MM.1S (cell line): ENCODE data around the gene RERE.

Experiments
- DNase-seq: peaks from one replicate; pipeline ENCODE4 v3.0.0-alpha.2; 2015
- H2AFZ ChIP-seq: fragments of 300-600 bp; sonication (generic); 2 replicates; pipeline ENCODE4 v1.6.0; 2016; ENCODE audit warnings: antibody characterized with exemption, low read length
- H3F3A ChIP-seq: fragments of 300-600 bp; sonication (generic); 2 replicates; pipeline ENCODE4 v1.6.1; 2016; ENCODE audit warnings: mild to moderate bottlenecking, antibody characterized with exemption, low read length, moderate library complexity, mixed read lengths; ENCODE audit not compliant: insufficient read depth
- H3K27ac ChIP-seq: fragments of 300-600 bp; sonication (generic); 2 replicates; pipeline ENCODE4 v1.5.1; 2016; ENCODE audit warnings: mild to moderate bottlenecking, low read length
- H3K27me3 ChIP-seq: fragments of 300-600 bp; sonication (generic); replicated peaks from 2 replicates; pipeline ENCODE4 v1.6.0; 2016; ENCODE audit warnings: low read length; ENCODE audit not compliant: insufficient read depth
- H3K36me3 ChIP-seq: fragments of 300-600 bp; sonication (generic); replicated peaks from 2 replicates; pipeline ENCODE4 v1.6.1; 2016; ENCODE audit warnings: mild to moderate bottlenecking, low read length, mixed read lengths; ENCODE audit not compliant: insufficient read depth
- H3K4me1 ChIP-seq: fragments of 300-600 bp; sonication (generic); 2 replicates; pipeline ENCODE4 v1.6.1; 2016; ENCODE audit warnings: low read length, mixed read lengths
- H3K4me2 ChIP-seq: fragments of 300-600 bp; sonication (generic); 2 replicates; pipeline ENCODE4 v1.6.0; 2016; ENCODE audit warnings: low read depth, low read length
- H3K4me3 ChIP-seq: fragments of 300-600 bp; sonication (generic); 2 replicates; pipeline ENCODE4 v1.5.1; 2016; ENCODE audit warnings: low read length, mixed read lengths
- H3K79me2 ChIP-seq: fragments of 300-600 bp; sonication (generic); 2 replicates; pipeline ENCODE4 v1.6.1; 2016; ENCODE audit warnings: mixed run types, low read length, mixed read lengths
- H3K9ac ChIP-seq: fragments of 300-600 bp; sonication (generic); 2 replicates; pipeline ENCODE4 v1.6.1; 2016; ENCODE audit warnings: low read length, mixed read lengths
- H3K9me2 ChIP-seq: fragments of 300-600 bp; sonication (generic); replicated peaks from 2 replicates; pipeline ENCODE4 v1.6.1; 2016; ENCODE audit warnings: mild to moderate bottlenecking, low read length, mixed read lengths; ENCODE audit not compliant: insufficient read depth
- H3K9me3 ChIP-seq: fragments of 300-600 bp; sonication (generic); replicated peaks from 2 replicates; pipeline ENCODE4 v1.6.1; 2016; ENCODE audit warnings: mild to moderate bottlenecking, low read length, mixed read lengths; ENCODE audit not compliant: insufficient read depth
- H4K20me1 ChIP-seq: fragments of 300-600 bp; sonication (generic); 2 replicates; pipeline ENCODE4 v1.6.1; 2016; ENCODE audit warnings: mild to moderate bottlenecking, low read length, moderate library complexity, mixed read lengths; ENCODE audit not compliant: insufficient read depth
- CTCF ChIP-seq: fragments of 300-600 bp; sonication (generic); IDR thresholded peaks from 2 replicates; pipeline ENCODE4 v1.5.1; 2016; ENCODE audit warnings: antibody characterized with exemption, low read length, mixed read lengths
- EZH2 ChIP-seq: fragments of 300-600 bp; sonication (generic); optimal IDR thresholded peaks from 2 replicates; pipeline ENCODE3; 2017; ENCODE audit warnings: low read depth, mild to moderate bottlenecking, antibody characterized with exemption, low read length, mixed read lengths
- EZH2phosphoT487 ChIP-seq: fragments of 300-600 bp; sonication (generic); IDR thresholded peaks from 2 replicates; pipeline ENCODE4 v1.6.1; 2018; ENCODE audit warnings: antibody characterized with exemption, low read length

The RERE gene

GRCh38 chr1:8536515-8536914 is 280.9 kb downstream of the RERE start:
- Histone ChIP-seq H3F3A (no peaks in the 10 kb centered on the region), H3K9ac (no peak overlapping the region), H3K79me2 (no peaks in the 10 kb centered on the region), H3K27ac (no peak overlapping the region), H3K4me2 (no peak overlapping the region), H3K4me3 (no peak overlapping the region), H3K9me3 (no peaks in the 10 kb centered on the region), H2AFZ (no peak overlapping the region), H4K20me1 (no peaks in the 10 kb centered on the region), H3K4me1 (no peaks in the 10 kb centered on the region), H3K9me2 (no peaks in the 10 kb centered on the region), H3K36me3 (no peaks in the 10 kb centered on the region), H3K27me3 (no peaks in the 10 kb centered on the region)
- TF ChIP-seq CTCF, result no peak
- no peak for TF ChIP-seq EZH2
- no peak for TF ChIP-seq EZH2phosphoT487
- DNase-seq, result no peak

DNA sequence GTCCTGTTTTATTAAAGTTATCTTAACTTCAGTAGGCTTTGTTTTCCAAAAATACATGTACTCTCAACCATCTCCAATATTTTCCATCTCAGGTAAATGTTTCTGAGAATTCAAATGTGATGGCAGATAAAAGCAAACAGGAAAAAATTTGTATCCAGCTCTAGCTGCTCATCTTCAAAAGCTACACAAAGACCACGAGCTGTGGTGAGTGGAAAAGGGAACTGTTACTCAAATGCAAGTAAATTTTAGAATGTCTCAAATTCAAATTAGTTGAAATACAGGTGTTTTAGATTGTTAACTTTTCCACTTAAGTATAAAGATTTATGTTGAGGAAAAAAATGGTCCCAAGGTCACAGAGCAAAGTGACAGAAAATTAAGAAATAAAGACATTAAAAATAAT is 283.5 kb downstream of the RERE start:
- no peak overlapping the region for H3K27ac ChIP-seq
- H3K27me3 ChIP-seq, result no peaks in the 10 kb centered on the region
- TF ChIP-seq EZH2phosphoT487 (no peak), CTCF (no peak), EZH2 (no peak)
- no peak overlapping the region for H3K4me2 ChIP-seq
- no peaks in the 10 kb centered on the region for H3K9me2 ChIP-seq
- H4K20me1 ChIP-seq, result no peaks in the 10 kb centered on the region
- H3K4me3 ChIP-seq, result no peak overlapping the region
- no peaks in the 10 kb centered on the region for H3K9me3 ChIP-seq
- no peak for DNase-seq
- H3K79me2 ChIP-seq, result no peaks in the 10 kb centered on the region
- H3F3A ChIP-seq, result no peaks in the 10 kb centered on the region
- H2AFZ ChIP-seq, result no peak overlapping the region
- H3K4me1 ChIP-seq, result no peaks in the 10 kb centered on the region
- H3K36me3 ChIP-seq, result no peaks in the 10 kb centered on the region
- H3K9ac ChIP-seq, result no peak overlapping the region

GRCh38 chr1:8533124-8533523 is 284.3 kb downstream of the RERE start:
- no peak overlapping the region for H3K4me3 ChIP-seq
- H3K9me3 ChIP-seq, result no peaks in the 10 kb centered on the region
- no peaks in the 10 kb centered on the region for H3K27me3 ChIP-seq
- no peak overlapping the region for H3K4me2 ChIP-seq
- H3K4me1 ChIP-seq, result no peaks in the 10 kb centered on the region
- H3K79me2 ChIP-seq, result no peaks in the 10 kb centered on the region
- DNase-seq, result no peak
- no peaks in the 10 kb centered on the region for H3K36me3 ChIP-seq
- H3K9me2 ChIP-seq, result no peaks in the 10 kb centered on the region
- H3F3A ChIP-seq, result no peaks in the 10 kb centered on the region
- no peak for TF ChIP-seq EZH2
- no peak for TF ChIP-seq CTCF
- TF ChIP-seq EZH2phosphoT487, result no peak
- no peaks in the 10 kb centered on the region for H4K20me1 ChIP-seq
- no peak overlapping the region for H3K27ac ChIP-seq
- no peak overlapping the region for H2AFZ ChIP-seq
- no peak overlapping the region for H3K9ac ChIP-seq

GRCh38 chr1:8529901-8530300 is 287.5 kb downstream of the RERE start:
- no peaks in the 10 kb centered on the region for H3K79me2 ChIP-seq
- H3K4me1 ChIP-seq, result no peaks in the 10 kb centered on the region
- no peaks in the 10 kb centered on the region for H3K27me3 ChIP-seq
- H3K9me2 ChIP-seq, result no peaks in the 10 kb centered on the region
- H3K4me2 ChIP-seq, result no peak overlapping the region
- H3K9ac ChIP-seq, result no peak overlapping the region
- no peak overlapping the region for H3K4me3 ChIP-seq
- no peaks in the 10 kb centered on the region for H3K9me3 ChIP-seq
- H3K36me3 ChIP-seq, result no peaks in the 10 kb centered on the region
- no peak for DNase-seq
- no peaks in the 10 kb centered on the region for H3F3A ChIP-seq
- H4K20me1 ChIP-seq, result no peaks in the 10 kb centered on the region
- no peak overlapping the region for H2AFZ ChIP-seq
- TF ChIP-seq EZH2phosphoT487 (no peak), EZH2 (no peak), CTCF (no peak)
- H3K27ac ChIP-seq, result no peak overlapping the region
